ENCODE data around the gene SYNRG.
"Not testable (repeated sequence)": the region's sequence is repeated elsewhere in the genome, so short reads cannot be mapped to it uniquely, and the experiment has no call there.

The SYNRG gene

GRCh38 chr17:37609170-37610040 lies at the start of gene SYNRG:
SYNRG (minus strand) TSS chr17:37609418; CDS start chr17:37609355, 63 bp downstream.
- peak; percentile 91 for DNase-seq (ENCODE audit: low read depth)

- no peak for DNase-seq (ENCODE audit: low read depth)
Measured at GRCh38 chr17:37657202-37657601, 48.0 kb upstream of the SYNRG start.

- DNase-seq (ENCODE audit: low read depth) = no peak
Measured at GRCh38 chr17:37651849-37652248, 42.6 kb upstream of the SYNRG start.

GRCh38 chr17:37650419-37651003 lies 41.3 kb upstream of the SYNRG start:
- DNase-seq (ENCODE audit: low read depth) = no peak

- DNase-seq (ENCODE audit: low read depth) = no peak
Measured at GRCh38 chr17:37648555-37648954, 39.3 kb upstream of the SYNRG start.

GRCh38 chr17:37647856-37648255 lies 38.6 kb upstream of the SYNRG start:
- DNase-seq (ENCODE audit: low read depth) = no peak

- no peak for DNase-seq (ENCODE audit: low read depth)
Measured at GRCh38 chr17:37643869-37644268, 34.7 kb upstream of the SYNRG start.

GRCh38 chr17:37643118-37643766 lies 34.0 kb upstream of the SYNRG start, which contains the start of gene DDX52:
DDX52 (minus strand) TSS chr17:37643446; CDS start chr17:37643420, 26 bp downstream.
- peak; percentile 82 for DNase-seq (ENCODE audit: low read depth)

GRCh38 chr17:37642681-37643080 lies 33.5 kb upstream of the SYNRG start:
- DNase-seq (ENCODE audit: low read depth) = no peak

- DNase-seq (ENCODE audit: low read depth) = no peak
Measured at GRCh38 chr17:37640015-37640414, 30.8 kb upstream of the SYNRG start.

- no peak for DNase-seq (ENCODE audit: low read depth)
Measured at GRCh38 chr17:37637956-37638355, 28.7 kb upstream of the SYNRG start.

- not testable (repeated sequence) for DNase-seq (ENCODE audit: low read depth)
Measured at GRCh38 chr17:37616430-37616829, 7.2 kb upstream of the SYNRG start.

- DNase-seq (ENCODE audit: low read depth) = no peak
Measured at GRCh38 chr17:37614823-37615222, 5.6 kb upstream of the SYNRG start.

- DNase-seq (ENCODE audit: low read depth) = no peak
Measured at GRCh38 chr17:37614391-37614790, 5.2 kb upstream of the SYNRG start.

- no peak for DNase-seq (ENCODE audit: low read depth)
Measured at GRCh38 chr17:37610971-37611370, 1.8 kb upstream of the SYNRG start.

- DNase-seq (ENCODE audit: low read depth) = not testable (repeated sequence)
Measured at GRCh38 chr17:37610041-37610420, 813 bp upstream of the SYNRG start.

GRCh38 chr17:37608351-37609169 lies 658 bp downstream of the SYNRG start:
- no peak for DNase-seq (ENCODE audit: low read depth)

GRCh38 chr17:37607637-37608331 lies 1.4 kb downstream of the SYNRG start:
- no peak for DNase-seq (ENCODE audit: low read depth)

GRCh38 chr17:37605813-37606505 lies 3.3 kb downstream of the SYNRG start:
- peak; percentile 20 for DNase-seq (ENCODE audit: low read depth)

- DNase-seq (ENCODE audit: low read depth) = no peak
Measured at GRCh38 chr17:37605081-37605480, 4.1 kb downstream of the SYNRG start.

GRCh38 chr17:37604556-37604955 lies 4.7 kb downstream of the SYNRG start:
- no peak for DNase-seq (ENCODE audit: low read depth)
